ENCODE results near the gene CD6.

The CD6 gene

GRCh38 chr11:60992842-60993409 lies 21.4 kb downstream of the CD6 start:
- peaks cover 1% of the 10 kb centered on the region for H3K36me3 Mint-ChIP-seq
- H3K4me3 Mint-ChIP-seq: no peak overlapping the region
- ATAC-seq (ENCODE audit: low read depth) (no peak), DNase-seq (ENCODE audit: low spot score in 2 of 2) (no peak)
- H3K4me1 Mint-ChIP-seq: peaks cover 9% of the 10 kb centered on the region
- peaks cover 6% of the 10 kb centered on the region for H3K27me3 Mint-ChIP-seq
- H3K9me3 Mint-ChIP-seq: no peaks in the 10 kb centered on the region
- no peak overlapping the region for H3K27ac Mint-ChIP-seq

GRCh38 chr11:60993615-60994014 lies 22.1 kb downstream of the CD6 start:
- no peak for DNase-seq (ENCODE audit: low spot score in 2 of 2)
- H3K36me3 Mint-ChIP-seq: peaks cover 1% of the 10 kb centered on the region
- H3K4me1 Mint-ChIP-seq: peaks cover 9% of the 10 kb centered on the region

GRCh38 chr11:60994541-60995080 lies 23.1 kb downstream of the CD6 start:
- peaks cover 6% of the 10 kb centered on the region for H3K27me3 Mint-ChIP-seq
- H3K4me3 Mint-ChIP-seq: no peak overlapping the region
- H3K9me3 Mint-ChIP-seq: no peaks in the 10 kb centered on the region
- peaks cover 1% of the 10 kb centered on the region for H3K36me3 Mint-ChIP-seq
- DNase-seq (ENCODE audit: low spot score in 2 of 2) (no peak), ATAC-seq (ENCODE audit: low read depth) (no peak)
- H3K4me1 Mint-ChIP-seq: peaks cover under 1% of the 10 kb centered on the region
- H3K27ac Mint-ChIP-seq: no peak overlapping the region

More at GRCh38 chr11:60993615-60994014, 22.1 kb downstream of the CD6 start:
- Mint-ChIP-seq H3K27ac (no peak overlapping the region), H3K27me3 (peaks cover 6% of the 10 kb centered on the region), H3K4me3 (no peak overlapping the region), H3K9me3 (no peaks in the 10 kb centered on the region)
- ATAC-seq (ENCODE audit: low read depth): no peak

- Mint-ChIP-seq H3K27ac (no peak overlapping the region), H3K36me3 (peaks cover 1% of the 10 kb centered on the region), H3K9me3 (no peaks in the 10 kb centered on the region), H3K27me3 (peaks cover 6% of the 10 kb centered on the region), H3K4me3 (no peak overlapping the region), H3K4me1 (no peaks in the 10 kb centered on the region)
- ATAC-seq (ENCODE audit: low read depth) (no peak), DNase-seq (ENCODE audit: low spot score in 2 of 2) (no peak)
Observed at GRCh38 chr11:60995798-60996197, 24.3 kb downstream of the CD6 start.

- Mint-ChIP-seq H3K27ac (no peak overlapping the region), H3K27me3 (peaks cover 6% of the 10 kb centered on the region), H3K9me3 (no peaks in the 10 kb centered on the region), H3K4me1 (no peaks in the 10 kb centered on the region), H3K4me3 (no peak overlapping the region), H3K36me3 (peaks cover 1% of the 10 kb centered on the region)
- no peak for ATAC-seq (ENCODE audit: low read depth)
- no peak for DNase-seq (ENCODE audit: low spot score in 2 of 2)
Observed at GRCh38 chr11:60996381-60997138, 25.1 kb downstream of the CD6 start.

- no peak for DNase-seq (ENCODE audit: low spot score in 2 of 2)
- H3K4me3 Mint-ChIP-seq: no peak overlapping the region
- no peak for ATAC-seq (ENCODE audit: low read depth)
- H3K27ac Mint-ChIP-seq: no peak overlapping the region
- no peaks in the 10 kb centered on the region for H3K4me1 Mint-ChIP-seq
- peaks cover 1% of the 10 kb centered on the region for H3K36me3 Mint-ChIP-seq
- no peaks in the 10 kb centered on the region for H3K9me3 Mint-ChIP-seq
- H3K27me3 Mint-ChIP-seq: peaks cover 1% of the 10 kb centered on the region
Observed at GRCh38 chr11:61000426-61000825, 28.9 kb downstream of the CD6 start.

- DNase-seq (ENCODE audit: low spot score in 2 of 2) (no peak), ATAC-seq (ENCODE audit: low read depth) (no peak)
- Mint-ChIP-seq H3K27ac (no peak overlapping the region), H3K4me1 (no peaks in the 10 kb centered on the region), H3K36me3 (no peaks in the 10 kb centered on the region), H3K9me3 (no peaks in the 10 kb centered on the region), H3K4me3 (no peak overlapping the region), H3K27me3 (peaks cover 4% of the 10 kb centered on the region)
Observed at GRCh38 chr11:61001931-61002330, 30.5 kb downstream of the CD6 start.

GRCh38 chr11:61002598-61002997 lies 31.1 kb downstream of the CD6 start:
- Mint-ChIP-seq H3K9me3 (no peaks in the 10 kb centered on the region), H3K27me3 (peaks cover 4% of the 10 kb centered on the region), H3K4me3 (no peak overlapping the region), H3K36me3 (no peaks in the 10 kb centered on the region), H3K27ac (no peak overlapping the region), H3K4me1 (no peaks in the 10 kb centered on the region)
- DNase-seq (ENCODE audit: low spot score in 2 of 2): no peak
- no peak for ATAC-seq (ENCODE audit: low read depth)

- Mint-ChIP-seq H3K27me3 (peaks cover 5% of the 10 kb centered on the region), H3K4me3 (no peak overlapping the region), H3K9me3 (no peaks in the 10 kb centered on the region), H3K4me1 (peaks cover 5% of the 10 kb centered on the region), H3K27ac (no peak overlapping the region), H3K36me3 (no peaks in the 10 kb centered on the region)
- no peak for DNase-seq (ENCODE audit: low spot score in 2 of 2)
- ATAC-seq (ENCODE audit: low read depth): no peak
Observed at GRCh38 chr11:61004180-61004611, 32.7 kb downstream of the CD6 start.

GRCh38 chr11:61004761-61005181 lies 33.3 kb downstream of the CD6 start:
- H3K27ac Mint-ChIP-seq: no peak overlapping the region
- no peak overlapping the region for H3K4me3 Mint-ChIP-seq
- no peak for DNase-seq (ENCODE audit: low spot score in 2 of 2)
- no peak for ATAC-seq (ENCODE audit: low read depth)
- H3K27me3 Mint-ChIP-seq: peaks cover 5% of the 10 kb centered on the region
- H3K9me3 Mint-ChIP-seq: no peaks in the 10 kb centered on the region
- H3K36me3 Mint-ChIP-seq: no peaks in the 10 kb centered on the region
- H3K4me1 Mint-ChIP-seq: peaks cover 5% of the 10 kb centered on the region

- H3K36me3 Mint-ChIP-seq: no peaks in the 10 kb centered on the region
- H3K9me3 Mint-ChIP-seq: no peaks in the 10 kb centered on the region
- H3K4me3 Mint-ChIP-seq: peak overlapping the region; percentile 88
- peaks cover 10% of the 10 kb centered on the region for H3K4me1 Mint-ChIP-seq
- H3K27ac Mint-ChIP-seq: no peak overlapping the region
- DNase-seq (ENCODE audit: low spot score in 2 of 2) (no peak), ATAC-seq (ENCODE audit: low read depth) (peak; percentile 82)
- H3K27me3 Mint-ChIP-seq: peaks cover 5% of the 10 kb centered on the region
Observed at GRCh38 chr11:61007383-61007955, 36.0 kb downstream of the CD6 start.

- no peak overlapping the region for H3K27ac Mint-ChIP-seq
- peaks cover 5% of the 10 kb centered on the region for H3K27me3 Mint-ChIP-seq
- H3K4me1 Mint-ChIP-seq: peaks cover 13% of the 10 kb centered on the region
- ATAC-seq (ENCODE audit: low read depth) (peak; percentile 72), DNase-seq (ENCODE audit: low spot score in 2 of 2) (peak in 1 of 2 donors; percentile 25)
- peak overlapping the region; percentile 88 for H3K4me3 Mint-ChIP-seq
- no peaks in the 10 kb centered on the region for H3K9me3 Mint-ChIP-seq
- no peaks in the 10 kb centered on the region for H3K36me3 Mint-ChIP-seq
Observed at GRCh38 chr11:61007956-61008896, 36.7 kb downstream of the CD6 start.

- DNase-seq (ENCODE audit: low spot score in 2 of 2) (no peak), ATAC-seq (ENCODE audit: low read depth) (no peak)
- Mint-ChIP-seq H3K4me1 (peaks cover 13% of the 10 kb centered on the region), H3K27me3 (peaks cover 5% of the 10 kb centered on the region), H3K4me3 (no peak overlapping the region), H3K27ac (no peak overlapping the region), H3K9me3 (no peaks in the 10 kb centered on the region), H3K36me3 (no peaks in the 10 kb centered on the region)
Observed at GRCh38 chr11:61008971-61009370, 37.5 kb downstream of the CD6 start.
